D721Med (cell line): ENCODE data around the gene SLF2.
"Not testable (repeated sequence)": the region's sequence is repeated elsewhere in the genome, so short reads cannot be mapped to it uniquely, and the experiment has no call there.

Experiments used
- DNase-seq: peaks from one replicate; pipeline ENCODE4 v3.0.0; 2011; ENCODE audit warnings: low spot score; ENCODE audit not compliant: insufficient read length
- FAIRE-seq: peaks from 2 replicates; lab custom pipeline; 2011; peaks lifted over from hg19 to GRCh38; lab: Jason Lieb, UNC
- CTCF ChIP-seq: IDR thresholded peaks from 2 replicates; pipeline ENCODE4 v1.5.1; 2012; ENCODE audit warnings: mild to moderate bottlenecking, control low read depth; ENCODE audit not compliant: insufficient read depth; ENCODE audit errors: missing control alignments

Gene SLF2

DNA sequence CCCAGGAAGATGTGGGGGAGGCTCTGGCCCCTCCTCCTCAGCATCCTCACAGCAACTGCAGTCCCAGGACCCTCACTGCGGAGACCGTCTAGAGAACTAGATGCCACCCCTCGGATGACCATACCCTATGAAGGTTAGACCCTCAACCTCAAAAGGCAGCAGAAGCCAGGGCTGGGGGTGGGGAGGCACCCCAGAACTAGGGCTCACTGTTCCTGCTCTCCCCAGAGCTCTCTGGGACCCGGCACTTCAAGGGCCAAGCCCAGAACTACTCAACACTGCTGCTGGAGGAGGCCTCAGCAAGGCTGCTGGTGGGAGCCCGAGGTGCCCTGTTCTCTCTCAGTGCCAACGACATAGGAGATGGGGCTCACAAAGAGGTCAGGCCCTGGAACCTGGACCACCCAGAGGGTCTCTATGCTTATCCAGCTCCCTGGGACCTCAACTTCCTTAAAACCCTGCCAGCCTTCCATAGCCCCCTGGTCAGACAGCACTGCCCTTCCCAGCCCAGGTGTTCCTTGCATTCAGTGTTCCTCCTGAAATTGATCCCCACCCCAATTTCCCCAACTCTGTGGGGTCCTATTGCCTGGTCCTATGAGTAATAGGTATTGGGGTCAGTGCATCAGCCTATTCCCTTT lies 60.3 kb downstream of the SLF2 start:
- DNase-seq (no peak), FAIRE-seq (no peak)
- TF ChIP-seq CTCF: no peak

- FAIRE-seq, DNase-seq: not testable (repeated sequence)
Observed at GRCh38 chr10:100975397-100975796, 62.6 kb downstream of the SLF2 start.

- no peak for DNase-seq
- TF ChIP-seq CTCF: no peak
- no peak for FAIRE-seq
Observed at GRCh38 chr10:100976906-100977305, 64.1 kb downstream of the SLF2 start.

DNA sequence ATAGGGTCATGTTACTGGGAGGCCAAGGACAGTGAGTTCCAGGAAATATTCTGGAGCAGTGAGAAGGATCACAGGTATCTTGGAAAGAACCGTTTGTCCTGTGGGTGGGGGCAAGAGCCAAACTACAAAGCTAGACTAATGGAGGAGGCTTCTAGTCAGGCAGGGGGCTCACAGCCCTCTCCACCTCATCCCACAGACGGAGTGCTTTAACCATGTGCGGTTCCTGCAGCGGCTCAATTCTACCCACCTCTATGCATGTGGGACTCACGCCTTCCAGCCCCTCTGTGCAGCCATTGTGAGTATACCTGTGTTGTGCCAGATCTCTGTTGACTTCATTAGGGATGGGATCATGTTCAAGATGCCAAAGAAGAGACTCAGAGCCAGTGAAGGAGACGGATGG lies 64.7 kb downstream of the SLF2 start:
- no peak for FAIRE-seq
- TF ChIP-seq CTCF: no peak
- DNase-seq: no peak

DNA sequence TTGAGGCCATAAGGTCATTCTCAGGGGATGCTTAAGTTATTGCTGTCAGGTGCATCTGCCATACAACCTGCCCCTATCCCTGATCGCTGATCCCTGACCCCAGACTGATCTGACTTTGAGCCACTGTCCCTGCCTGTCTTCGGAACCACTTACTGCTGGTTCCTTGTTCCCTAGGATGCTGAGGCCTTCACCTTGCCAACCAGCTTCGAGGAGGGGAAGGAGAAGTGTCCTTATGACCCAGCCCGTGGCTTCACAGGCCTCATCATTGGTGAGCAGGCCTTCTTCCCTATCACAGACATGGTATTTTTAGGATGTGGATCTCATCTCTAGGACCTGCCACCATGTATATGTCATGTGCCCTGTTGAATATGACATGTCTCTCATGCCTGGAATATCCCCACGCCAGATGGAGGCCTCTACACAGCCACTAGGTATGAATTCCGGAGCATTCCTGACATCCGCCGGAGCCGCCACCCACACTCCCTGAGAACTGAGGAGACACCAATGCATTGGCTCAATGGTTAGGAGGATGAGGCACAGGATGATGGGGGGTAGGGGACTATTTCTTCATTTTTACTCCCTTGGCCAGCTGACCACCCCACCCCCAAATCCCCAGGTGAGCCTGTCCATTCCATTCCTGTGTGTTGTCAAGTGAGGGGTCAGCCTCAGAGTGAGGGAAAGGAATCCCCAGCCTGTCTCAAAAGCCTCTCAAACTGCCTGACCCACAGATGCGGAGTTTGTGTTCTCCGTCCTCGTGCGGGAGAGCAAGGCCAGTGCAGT lies 65.5 kb downstream of the SLF2 start:
- FAIRE-seq: no peak
- no peak for DNase-seq
- TF ChIP-seq CTCF: no peak

GRCh38 chr10:100978901-100979195 lies 66.1 kb downstream of the SLF2 start:
- DNase-seq (no peak), FAIRE-seq (no peak)
- TF ChIP-seq CTCF: no peak

DNA sequence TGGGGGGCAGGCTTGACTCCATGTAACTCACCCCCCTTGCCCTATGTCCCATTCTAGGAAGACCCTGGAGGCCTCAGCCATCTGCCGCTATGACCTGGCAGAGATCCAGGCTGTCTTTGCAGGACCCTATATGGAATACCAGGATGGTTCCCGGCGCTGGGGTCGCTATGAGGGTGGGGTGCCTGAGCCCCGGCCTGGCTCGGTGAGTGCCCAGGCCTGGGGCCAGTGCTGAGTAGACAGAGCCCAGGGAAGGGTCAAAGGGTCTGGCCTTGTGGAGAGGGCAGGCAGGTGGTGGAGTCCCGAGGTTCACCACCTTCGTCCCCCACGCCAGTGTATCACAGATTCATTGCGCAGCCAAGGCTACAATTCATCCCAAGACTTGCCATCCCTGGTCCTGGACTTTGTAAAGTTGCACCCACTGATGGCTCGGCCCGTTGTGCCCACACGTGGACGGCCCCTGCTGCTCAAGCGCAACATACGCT lies 67.1 kb downstream of the SLF2 start:
- DNase-seq: no peak
- TF ChIP-seq CTCF: no peak
- no peak for FAIRE-seq

- DNase-seq (no peak), FAIRE-seq (no peak)
- TF ChIP-seq CTCF: no peak
Observed at GRCh38 chr10:100980311-100980710, 67.5 kb downstream of the SLF2 start.
